Hepatocyte (in vitro differentiated cells): Measurements from ENCODE around the gene OGFOD2. TPM values are rescaled to one million over a fixed set of nuclear protein-coding genes. Genes with fewer than 3 reads are reported as not detected.

ENCODE experiments used
- DNase-seq: peaks from one replicate; pipeline ENCODE4 v3.0.0-alpha.2; 2016; ENCODE audit warnings: low spot score
- H2AFZ ChIP-seq: fragments of 200-600 bp; sonication (generic); 2 replicates; pipeline ENCODE4 v1.6.0; 2016; ENCODE audit warnings: antibody characterized with exemption, mild to moderate bottlenecking
- H3K27ac ChIP-seq: fragments of 200-600 bp; sonication (generic); 2 replicates; pipeline ENCODE4 v1.5.1; 2016; ENCODE audit warnings: mild to moderate bottlenecking
- H3K27me3 ChIP-seq: fragments of 200-600 bp; sonication (generic); 2 replicates; pipeline ENCODE4 v1.6.1; 2016
- H3K36me3 ChIP-seq: fragments of 200-600 bp; sonication (generic); replicated peaks from 2 replicates; pipeline ENCODE4 v1.5.1; 2016; ENCODE audit warnings: low read depth; ENCODE audit not compliant: insufficient read depth
- H3K4me1 ChIP-seq: fragments of 200-600 bp; sonication (generic); 2 replicates; pipeline ENCODE4 v1.5.1; 2016; ENCODE audit warnings: mild to moderate bottlenecking, moderate library complexity; ENCODE audit not compliant: insufficient read depth
- H3K4me2 ChIP-seq: fragments of 200-600 bp; sonication (generic); 2 replicates; pipeline ENCODE4 v1.6.0; 2016
- H3K4me3 ChIP-seq: fragments of 200-600 bp; sonication (generic); 2 replicates; pipeline ENCODE4 v1.5.1; 2016; ENCODE audit warnings: mild to moderate bottlenecking
- H3K79me2 ChIP-seq: fragments of 200-600 bp; sonication (generic); 2 replicates; pipeline ENCODE4 v1.6.0; 2017; ENCODE audit warnings: mild to moderate bottlenecking
- H3K9me2 ChIP-seq: fragments of 200-600 bp; sonication (generic); replicated peaks from 2 replicates; pipeline ENCODE4 v1.6.0; 2017; ENCODE audit warnings: mild to moderate bottlenecking; ENCODE audit not compliant: insufficient read depth
- H3K9me3 ChIP-seq: fragments of 200-600 bp; sonication (generic); 2 replicates; pipeline ENCODE4 v1.5.1; 2016; ENCODE audit warnings: low read depth, mild to moderate bottlenecking
- H4K20me1 ChIP-seq: fragments of 200-600 bp; sonication (generic); 2 replicates; pipeline ENCODE4 v1.6.0; 2016; ENCODE audit warnings: mild to moderate bottlenecking; ENCODE audit not compliant: insufficient read depth, poor library complexity, severe bottlenecking
- CTCF ChIP-seq: fragments of 200-600 bp; sonication (generic); IDR thresholded peaks from 2 replicates; pipeline ENCODE4 v1.5.1; 2016; ENCODE audit warnings: antibody characterized with exemption, mild to moderate bottlenecking; ENCODE audit not compliant: poor library complexity
- EZH2 ChIP-seq: fragments of 200-600 bp; sonication (generic); IDR thresholded peaks from 2 replicates; pipeline ENCODE4 v1.6.1; 2016; ENCODE audit warnings: antibody characterized with exemption, mild to moderate bottlenecking, borderline replicate concordance
- EZH2phosphoT487 ChIP-seq: fragments of 200-600 bp; sonication (generic); IDR thresholded peaks from one replicate; pipeline ENCODE4 v1.6.1; 2018; ENCODE audit warnings: antibody characterized with exemption, mild to moderate bottlenecking, low read depth, moderate library complexity; ENCODE audit not compliant: unreplicated experiment, severe bottlenecking
- WGBS: methylation state at CpG from one replicate; pipeline ENCODE4 v1.1.6; 2016; ENCODE audit warnings: low lambda C conversion rate; ENCODE audit errors: missing lambda C conversion rate; 5-methylcytosine and 5-hydroxymethylcytosine counted together
- polyA plus RNA-seq: library from polyadenylated mRNA; unstranded; fragments of >200 nt; fragmentation: Nextera tagmentation; extraction: Ambion mirVana; gene quantifications from 2 replicates; pipeline ENCODE4 v1.2.1, GENCODE V29; 2016
- total RNA-seq: library from RNA; depleted of rRNA; stranded (reverse); fragments of >200 nt; gene quantifications from 2 replicates; pipeline ENCODE4 v1.2.3, GENCODE V29; 2014

Gene OGFOD2
- total and polyA plus RNA-seq, 2 experiments from 2014 or later = 11.4 to 26.5 TPM

- no peak overlapping the region for H3K27ac ChIP-seq
- TF ChIP-seq EZH2 (no peak), CTCF (no peak), EZH2phosphoT487 (no peak)
- no peaks in the 10 kb centered on the region for H3K36me3 ChIP-seq
- no peak overlapping the region for H3K4me3 ChIP-seq
- no peak for DNase-seq
- no peaks in the 10 kb centered on the region for H3K27me3 ChIP-seq
- H3K9me3 ChIP-seq = no peaks in the 10 kb centered on the region
- H3K9me2 ChIP-seq = no peaks in the 10 kb centered on the region
- H3K79me2 ChIP-seq = no peaks in the 10 kb centered on the region
- H3K4me1 ChIP-seq = no peaks in the 10 kb centered on the region
- WGBS = 92% methylated on average over 5 of the region's 7 CpGs
- no peak overlapping the region for H3K4me2 ChIP-seq
- H4K20me1 ChIP-seq = no peaks in the 10 kb centered on the region
- H2AFZ ChIP-seq = no peak overlapping the region
These were observed 21.2 kb downstream of the OGFOD2 start for GRCh38 chr12:122996188-122996601.

GRCh38 chr12:122996621-122997342 lies 21.7 kb downstream of the OGFOD2 start:
- TF ChIP-seq CTCF = no peak
- no peak for TF ChIP-seq EZH2
- TF ChIP-seq EZH2phosphoT487 = no peak
- no peak overlapping the region for H3K27ac ChIP-seq
- H3K27me3 ChIP-seq = no peaks in the 10 kb centered on the region
- no peaks in the 10 kb centered on the region for H3K36me3 ChIP-seq
- no peaks in the 10 kb centered on the region for H3K79me2 ChIP-seq
- H3K9me3 ChIP-seq = no peaks in the 10 kb centered on the region
- 94% methylated on average over 15 of the region's 16 CpGs for WGBS
- H4K20me1 ChIP-seq = no peaks in the 10 kb centered on the region
- no peaks in the 10 kb centered on the region for H3K4me1 ChIP-seq
- DNase-seq = no peak
- no peak overlapping the region for H3K4me3 ChIP-seq
- no peak overlapping the region for H2AFZ ChIP-seq
- no peaks in the 10 kb centered on the region for H3K9me2 ChIP-seq
- no peak overlapping the region for H3K4me2 ChIP-seq

- WGBS = 94% methylated on average over 24 of the region's 25 CpGs
- Histone ChIP-seq H3K9me3 (no peaks in the 10 kb centered on the region), H3K36me3 (no peaks in the 10 kb centered on the region)
These were observed 22.6 kb downstream of the OGFOD2 start for GRCh38 chr12:122997343-122998250.

More at GRCh38 chr12:122997343-122998250, 22.6 kb downstream of the OGFOD2 start:
- Histone ChIP-seq H3K4me3 (no peak overlapping the region), H3K4me1 (no peaks in the 10 kb centered on the region), H3K9me2 (no peaks in the 10 kb centered on the region), H3K27ac (no peak overlapping the region), H3K4me2 (no peak overlapping the region), H2AFZ (no peak overlapping the region), H4K20me1 (no peaks in the 10 kb centered on the region), H3K79me2 (no peaks in the 10 kb centered on the region), H3K27me3 (no peaks in the 10 kb centered on the region)
- no peak for TF ChIP-seq CTCF
- TF ChIP-seq EZH2phosphoT487 = no peak
- TF ChIP-seq EZH2 = no peak
- no peak for DNase-seq
